ENCODE data around the gene ARIH2. TPM values are rescaled to one million over a fixed set of nuclear protein-coding genes. Genes with fewer than 3 reads are reported as not detected.

The ARIH2 gene
- total RNA-seq, 4 donors from 2014 or later, result 37.4 to 102 (median 79.9) TPM

GRCh38 chr3:48982686-48983085 is 64.0 kb downstream of the ARIH2 start:
- H3K4me1 ChIP-seq, result no peaks in the 10 kb centered on the region
- intact Hi-C loops (cut with DNase I; ENCODE audit: low total_unique reads), result loop anchor here (10.0 kb wide), 1 partner anchor 462 kb away; no protein-coding TSS in a partner anchor
- H3K27ac ChIP-seq, result no peak overlapping the region
- TF ChIP-seq CTCF (IDR thresholded peaks at IDR 0.05), result no peak
- no peak overlapping the region for H3K4me3 ChIP-seq
- no peaks in the 10 kb centered on the region for H3K27me3 ChIP-seq
- DNase-seq, result no peak
- H3K36me3 ChIP-seq, result no peaks in the 10 kb centered on the region
- no peaks in the 10 kb centered on the region for H3K9me3 ChIP-seq

GRCh38 chr3:48983096-48983495 is 64.5 kb downstream of the ARIH2 start:
- intact Hi-C loops (cut with DNase I; ENCODE audit: low total_unique reads), result loop anchor here (10.0 kb wide), 1 partner anchor 462 kb away; no protein-coding TSS in a partner anchor

GRCh38 chr3:48984663-48985062 is 66.0 kb downstream of the ARIH2 start:
- Histone ChIP-seq H3K4me3 (no peak overlapping the region), H3K27ac (no peak overlapping the region), H3K27me3 (no peaks in the 10 kb centered on the region), H3K36me3 (no peaks in the 10 kb centered on the region), H3K9me3 (no peaks in the 10 kb centered on the region), H3K4me1 (peaks cover 0 to 5% of the 10 kb centered on the region in 2 donors)
- DNase-seq, result no peak
- intact Hi-C loops (cut with DNase I; ENCODE audit: low total_unique reads), result loop anchor here (10.0 kb wide), 1 partner anchor 460 kb away; no protein-coding TSS in a partner anchor
- TF ChIP-seq POLR2A (IDR thresholded peaks at IDR 0.05) (no peak), CTCF (IDR thresholded peaks at IDR 0.05) (no peak)

More at GRCh38 chr3:48983096-48983495, 64.5 kb downstream of the ARIH2 start:
- Histone ChIP-seq H3K27me3 (no peaks in the 10 kb centered on the region), H3K4me3 (no peak overlapping the region), H3K27ac (no peak overlapping the region), H3K9me3 (no peaks in the 10 kb centered on the region), H3K4me1 (no peaks in the 10 kb centered on the region), H3K36me3 (no peaks in the 10 kb centered on the region)
- DNase-seq, result no peak
- no peak for TF ChIP-seq POLR2A (IDR thresholded peaks at IDR 0.05)
- TF ChIP-seq CTCF (IDR thresholded peaks at IDR 0.05), result no peak

GRCh38 chr3:48985831-48986376 is 67.3 kb downstream of the ARIH2 start:
- Histone ChIP-seq H3K27ac (no peak overlapping the region), H3K36me3 (no peaks in the 10 kb centered on the region), H3K4me3 (no peak overlapping the region), H3K9me3 (no peaks in the 10 kb centered on the region), H3K27me3 (no peaks in the 10 kb centered on the region), H3K4me1 (peaks cover 0 to 5% of the 10 kb centered on the region in 2 donors)
- TF ChIP-seq POLR2A (IDR thresholded peaks at IDR 0.05) (no peak), CTCF (IDR thresholded peaks at IDR 0.05) (no peak)
- DNase-seq, result no peak
- intact Hi-C loops (cut with DNase I; ENCODE audit: low total_unique reads), result loop anchor here (10.0 kb wide), 1 partner anchor 459 kb away; no protein-coding TSS in a partner anchor

GRCh38 chr3:48989126-48989795 is 70.6 kb downstream of the ARIH2 start:
- peak overlapping the region; percentile 93 to 94 for H3K27ac ChIP-seq
- TF ChIP-seq CTCF (IDR thresholded peaks at IDR 0.05) (no peak), POLR2A (IDR thresholded peaks at IDR 0.05) (no peak)
- H3K4me1 ChIP-seq, result peaks cover 0 to 9% of the 10 kb centered on the region in 2 donors
- H3K4me3 ChIP-seq, result peak overlapping the region; percentile 56 to 70
- intact Hi-C loops (cut with DNase I; ENCODE audit: low total_unique reads), result loop anchor here (10.0 kb wide), 1 partner anchor 456 kb away; no protein-coding TSS in a partner anchor
- no peaks in the 10 kb centered on the region for H3K27me3 ChIP-seq
- no peaks in the 10 kb centered on the region for H3K36me3 ChIP-seq
- no peaks in the 10 kb centered on the region for H3K9me3 ChIP-seq
- DNase-seq, result peak in 1 of 2 donors; percentile 49

Measured in uterus (tissue), 4 donors.